Glomerular visceral epithelial cell (primary cell): Measurements from ENCODE around the gene RUNX2.

Source experiments
- DNase-seq: peaks from one replicate; pipeline ENCODE4 v3.0.0-alpha.2; 2016; ENCODE audit errors: extremely low spot score

Gene RUNX2

GRCh38 chr6:45433533-45434380 lies 105.6 kb downstream of the RUNX2 start:
- no peak for DNase-seq

GRCh38 chr6:45434381-45434700 lies 106.2 kb downstream of the RUNX2 start:
- DNase-seq: no peak

GRCh38 chr6:45436544-45437438 lies 108.7 kb downstream of the RUNX2 start:
- peak; percentile 50 for DNase-seq

- DNase-seq: no peak
Measured at GRCh38 chr6:45437439-45437815, 109.3 kb downstream of the RUNX2 start.

GRCh38 chr6:45438151-45438550 lies 110.0 kb downstream of the RUNX2 start:
- no peak for DNase-seq

GRCh38 chr6:45438849-45439406 lies 110.8 kb downstream of the RUNX2 start:
- DNase-seq: peak; percentile 91

- DNase-seq: no peak
Measured at GRCh38 chr6:45439459-45439858, 111.3 kb downstream of the RUNX2 start.

- no peak for DNase-seq
Measured at GRCh38 chr6:45439861-45440388, 111.8 kb downstream of the RUNX2 start.

- DNase-seq: no peak
Measured at GRCh38 chr6:45441851-45442453, 113.8 kb downstream of the RUNX2 start.

GRCh38 chr6:45442716-45443115 lies 114.6 kb downstream of the RUNX2 start:
- DNase-seq: no peak

GRCh38 chr6:45445364-45445748 lies 117.2 kb downstream of the RUNX2 start:
- no peak for DNase-seq

- DNase-seq: peak; percentile 98
Measured at GRCh38 chr6:45445749-45446549, 117.8 kb downstream of the RUNX2 start.

- no peak for DNase-seq
Measured at GRCh38 chr6:45447005-45447404, 118.9 kb downstream of the RUNX2 start.

GRCh38 chr6:45447716-45448115 lies 119.6 kb downstream of the RUNX2 start:
- DNase-seq: no peak

- no peak for DNase-seq
Measured at GRCh38 chr6:45448417-45449389, 120.6 kb downstream of the RUNX2 start.

- DNase-seq: no peak
Measured at GRCh38 chr6:45450132-45450531, 122.0 kb downstream of the RUNX2 start.

GRCh38 chr6:45450831-45451230 lies 122.7 kb downstream of the RUNX2 start:
- DNase-seq: no peak

- DNase-seq: no peak
Measured at GRCh38 chr6:45454008-45454911, 126.1 kb downstream of the RUNX2 start.

- no peak for DNase-seq
Measured at GRCh38 chr6:45455408-45455807, 127.3 kb downstream of the RUNX2 start.
